Smooth muscle cell (in vitro differentiated cells): ENCODE results near the gene DSTN. TPM values are rescaled to one million over a fixed set of nuclear protein-coding genes. Genes with fewer than 3 reads are reported as not detected.
A peak's percentile ranks its signal among the peaks of the same experiment; 100 is the strongest.

Experiments used
- DNase-seq: peaks from one replicate; lab custom pipeline; 2025; ENCODE audit not compliant: unreplicated experiment; lab: John Stamatoyannopoulos, UW
- H2AFZ ChIP-seq: fragments of 200-600 bp; sonication (generic); 2 replicates; pipeline ENCODE4 v1.6.0; 2016; ENCODE audit warnings: antibody characterized with exemption, low read depth, mild to moderate bottlenecking
- H3F3A ChIP-seq: fragments of 200-600 bp; sonication (generic); 2 replicates; pipeline ENCODE4 v1.6.0; 2017; ENCODE audit warnings: antibody characterized with exemption, low read depth
- H3K27ac ChIP-seq: fragments of 200-600 bp; sonication (generic); 2 replicates; pipeline ENCODE4 v1.5.1; 2016; ENCODE audit warnings: low read depth, mild to moderate bottlenecking
- H3K27me3 ChIP-seq: fragments of 200-600 bp; sonication (generic); 2 replicates; pipeline ENCODE4 v1.6.1; 2016; ENCODE audit warnings: low read depth, mild to moderate bottlenecking
- H3K36me3 ChIP-seq: fragments of 200-600 bp; sonication (generic); 2 replicates; pipeline ENCODE4 v1.5.1; 2016; ENCODE audit warnings: low read depth
- H3K4me1 ChIP-seq: fragments of 200-600 bp; sonication (generic); 2 replicates; pipeline ENCODE4 v1.5.1; 2016; ENCODE audit warnings: low read depth
- H3K4me2 ChIP-seq: fragments of 200-600 bp; sonication (generic); 2 replicates; pipeline ENCODE4 v1.6.0; 2016; ENCODE audit warnings: mild to moderate bottlenecking
- H3K4me3 ChIP-seq: fragments of 200-600 bp; sonication (generic); 2 replicates; pipeline ENCODE4 v1.5.1; 2016; ENCODE audit warnings: mild to moderate bottlenecking
- H3K79me2 ChIP-seq: fragments of 200-600 bp; sonication (generic); 2 replicates; pipeline ENCODE4 v1.6.0; 2016; ENCODE audit warnings: low read depth, mild to moderate bottlenecking
- H3K9ac ChIP-seq: fragments of 200-600 bp; sonication (generic); 2 replicates; pipeline ENCODE4 v1.6.0; 2016; ENCODE audit warnings: low read depth
- H3K9me3 ChIP-seq: fragments of 200-600 bp; sonication (generic); replicated peaks from 2 replicates; pipeline ENCODE4 v1.5.1; 2016; ENCODE audit warnings: low read depth
- H4K20me1 ChIP-seq: fragments of 200-600 bp; sonication (generic); 2 replicates; pipeline ENCODE4 v1.6.0; 2016; ENCODE audit warnings: low read depth
- WGBS: methylation state at CpG from one replicate; pipeline ENCODE4 v1.1.7; 2016; ENCODE audit warnings: low lambda C conversion rate; 5-methylcytosine and 5-hydroxymethylcytosine counted together
- polyA plus RNA-seq: library from polyadenylated mRNA; unstranded; fragments of >200 nt; fragmentation: Nextera tagmentation; extraction: Ambion mirVana; gene quantifications from 2 replicates; pipeline ENCODE4 v1.2.1, GENCODE V29; 2016
- total RNA-seq: library from RNA; depleted of rRNA; stranded (reverse); fragments of >200 nt; gene quantifications from 2 replicates; pipeline ENCODE4 v1.2.3, GENCODE V29; 2014
- TF ChIP-seq, protein P1 (sequence below): fragments of 200-600 bp; sonication (generic); IDR thresholded peaks from 2 replicates; pipeline ENCODE4 v1.5.1; 2017; ENCODE audit warnings: borderline replicate concordance, mild to moderate bottlenecking, antibody characterized with exemption; ENCODE audit not compliant: insufficient read depth, poor library complexity, severe bottlenecking

DSTN gene
- total and polyA plus RNA-seq, 2 experiments from 2014 or later: 486 to 534 TPM

DNA sequence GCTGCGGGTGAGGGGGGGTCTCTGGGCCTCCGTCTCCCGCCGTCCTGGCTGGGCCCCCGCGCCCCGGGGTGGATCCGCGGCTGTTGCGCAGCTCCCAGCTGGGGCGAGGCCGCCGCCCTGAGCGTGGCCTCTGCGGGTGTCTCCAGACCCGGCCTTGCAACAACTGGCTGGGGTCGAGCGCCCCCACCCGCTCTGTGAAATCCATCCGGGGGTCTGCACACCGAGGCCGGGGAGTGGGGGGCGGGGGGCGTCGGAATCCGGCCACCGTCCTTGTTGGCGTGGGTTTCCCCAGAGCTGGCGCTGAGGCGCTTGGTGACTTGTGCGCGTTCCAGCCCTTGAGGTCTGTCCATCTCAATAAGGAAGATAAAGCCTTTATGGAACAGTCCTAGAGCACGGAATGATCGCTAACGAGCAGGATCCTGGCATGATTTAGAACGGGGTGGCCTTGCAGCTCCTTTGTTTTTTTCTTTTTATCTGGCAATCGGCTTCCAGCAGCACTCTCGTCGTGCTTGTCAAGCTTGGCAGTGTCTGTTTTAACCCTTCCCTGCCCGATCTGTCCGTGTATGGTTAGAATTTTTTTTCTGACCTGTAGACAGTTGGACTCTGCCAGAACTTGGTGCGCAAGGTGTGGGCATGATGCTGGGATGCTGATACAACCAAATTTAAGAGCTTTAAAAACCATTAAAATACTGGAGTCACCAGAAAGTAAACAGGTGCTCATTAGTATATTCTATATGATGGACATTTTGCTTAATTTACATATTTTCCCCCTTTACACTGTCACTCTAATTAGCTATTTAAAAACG is 675 bp downstream of the DSTN start:
- WGBS: 2% methylated on average over 22 of the region's 43 CpGs
- H4K20me1 ChIP-seq: peaks cover 54% of the 10 kb centered on the region

DNA sequence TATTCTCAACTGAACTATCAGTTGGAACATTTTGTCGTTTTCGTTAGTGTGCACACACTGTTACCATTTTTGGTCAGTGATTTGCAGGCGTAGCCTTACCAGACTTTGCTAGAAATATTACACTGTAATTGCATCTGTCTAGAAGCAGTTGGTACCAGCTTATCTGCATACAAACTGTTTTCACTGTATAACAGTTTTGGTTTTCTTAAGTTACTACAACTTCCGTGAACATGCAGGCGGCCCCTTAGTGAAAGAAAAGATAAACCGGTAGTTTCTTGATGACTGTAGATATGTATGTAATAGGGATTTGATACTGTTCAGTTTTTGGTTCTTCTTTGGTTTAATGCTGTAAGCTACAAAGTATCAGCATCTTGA is 1.3 kb downstream of the DSTN start:
- H3K4me3 ChIP-seq: peak overlapping the region; percentile 83
- H3F3A ChIP-seq: no peaks in the 10 kb centered on the region
- H3K4me2 ChIP-seq: peak overlapping the region; percentile 97
- no peaks in the 10 kb centered on the region for H3K27me3 ChIP-seq
- peak overlapping the region; percentile 96 for H3K27ac ChIP-seq
- H3K79me2 ChIP-seq: peaks cover 63% of the 10 kb centered on the region
- no peak for DNase-seq
- 1% methylated on average over 6 of the region's 6 CpGs for WGBS
- H3K9me3 ChIP-seq: no peaks in the 10 kb centered on the region
- H2AFZ ChIP-seq: no peak overlapping the region
- H3K4me1 ChIP-seq: peaks cover 30% of the 10 kb centered on the region
- H4K20me1 ChIP-seq: peaks cover 60% of the 10 kb centered on the region
- no peaks in the 10 kb centered on the region for H3K36me3 ChIP-seq
- TF ChIP-seq, protein P1, sequence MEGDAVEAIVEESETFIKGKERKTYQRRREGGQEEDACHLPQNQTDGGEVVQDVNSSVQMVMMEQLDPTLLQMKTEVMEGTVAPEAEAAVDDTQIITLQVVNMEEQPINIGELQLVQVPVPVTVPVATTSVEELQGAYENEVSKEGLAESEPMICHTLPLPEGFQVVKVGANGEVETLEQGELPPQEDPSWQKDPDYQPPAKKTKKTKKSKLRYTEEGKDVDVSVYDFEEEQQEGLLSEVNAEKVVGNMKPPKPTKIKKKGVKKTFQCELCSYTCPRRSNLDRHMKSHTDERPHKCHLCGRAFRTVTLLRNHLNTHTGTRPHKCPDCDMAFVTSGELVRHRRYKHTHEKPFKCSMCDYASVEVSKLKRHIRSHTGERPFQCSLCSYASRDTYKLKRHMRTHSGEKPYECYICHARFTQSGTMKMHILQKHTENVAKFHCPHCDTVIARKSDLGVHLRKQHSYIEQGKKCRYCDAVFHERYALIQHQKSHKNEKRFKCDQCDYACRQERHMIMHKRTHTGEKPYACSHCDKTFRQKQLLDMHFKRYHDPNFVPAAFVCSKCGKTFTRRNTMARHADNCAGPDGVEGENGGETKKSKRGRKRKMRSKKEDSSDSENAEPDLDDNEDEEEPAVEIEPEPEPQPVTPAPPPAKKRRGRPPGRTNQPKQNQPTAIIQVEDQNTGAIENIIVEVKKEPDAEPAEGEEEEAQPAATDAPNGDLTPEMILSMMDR: no peak
- peak overlapping the region; percentile 99 for H3K9ac ChIP-seq

More for the DNA sequence above, 675 bp downstream of the DSTN start:
- Histone ChIP-seq H3K4me2 (peak overlapping the region; percentile 97), H3K4me1 (peaks cover 30% of the 10 kb centered on the region), H3K27me3 (no peaks in the 10 kb centered on the region), H3K79me2 (peaks cover 57% of the 10 kb centered on the region), H3K9me3 (no peaks in the 10 kb centered on the region), H2AFZ (no peak overlapping the region), H3K36me3 (no peaks in the 10 kb centered on the region), H3K4me3 (peak overlapping the region; percentile 83), H3F3A (peaks cover under 1% of the 10 kb centered on the region), H3K27ac (peak overlapping the region; percentile 96), H3K9ac (peak overlapping the region; percentile 99)
- DNase-seq: peak; percentile 59
- TF ChIP-seq, protein P1: peak; percentile 4

- H3K9me3 ChIP-seq: no peaks in the 10 kb centered on the region
- DNase-seq: no peak
- H3K79me2 ChIP-seq: peaks cover 73% of the 10 kb centered on the region
- TF ChIP-seq, protein P1: no peak
- peak overlapping the region; percentile 97 for H3K4me2 ChIP-seq
- peaks cover 70% of the 10 kb centered on the region for H4K20me1 ChIP-seq
- no peak overlapping the region for H2AFZ ChIP-seq
- peaks cover 30% of the 10 kb centered on the region for H3K4me1 ChIP-seq
- H3K4me3 ChIP-seq: peak overlapping the region; percentile 83
- peak overlapping the region; percentile 99 for H3K9ac ChIP-seq
- no peaks in the 10 kb centered on the region for H3K27me3 ChIP-seq
- WGBS: 25% methylated on average over 7 of the region's 7 CpGs
- no peaks in the 10 kb centered on the region for H3F3A ChIP-seq
- no peaks in the 10 kb centered on the region for H3K36me3 ChIP-seq
- H3K27ac ChIP-seq: peak overlapping the region; percentile 96
Measured at GRCh38 chr20:17572034-17572638, 2.3 kb downstream of the DSTN start.
